GM21526 (cell line): ENCODE results near the gene IKZF2.

Experiments used
- ATAC-seq: cut with Tn5 transposase; IDR thresholded peaks from one replicate; pipeline ENCODE4 v1.9.1; 2021; ENCODE audit warnings: moderate library complexity; ENCODE audit not compliant: unreplicated experiment, low FRiP score

The IKZF2 gene

GRCh38 chr2:213151437-213152064, at the start of gene IKZF2:
IKZF2 (minus strand) TSS chr2:213151612; CDS start chr2:213148629, 2,983 bp downstream.
- ATAC-seq = peak; percentile 63

- ATAC-seq = no peak
These were observed 48.5 kb upstream of the IKZF2 start for GRCh38 chr2:213199871-213200270.

- no peak for ATAC-seq
These were observed 37.8 kb upstream of the IKZF2 start for GRCh38 chr2:213189001-213189899.

GRCh38 chr2:213188533-213188867, 37.1 kb upstream of the IKZF2 start:
- no peak for ATAC-seq

- ATAC-seq = no peak
These were observed 36.6 kb upstream of the IKZF2 start for GRCh38 chr2:213187833-213188532.

GRCh38 chr2:213187386-213187785, 36.0 kb upstream of the IKZF2 start:
- ATAC-seq = no peak

- peak; percentile 92 for ATAC-seq
These were observed 33.9 kb upstream of the IKZF2 start for GRCh38 chr2:213185147-213185822.

- no peak for ATAC-seq
These were observed 30.3 kb upstream of the IKZF2 start for GRCh38 chr2:213181712-213182111.

- no peak for ATAC-seq
These were observed 26.3 kb upstream of the IKZF2 start for GRCh38 chr2:213177679-213178078.

GRCh38 chr2:213175673-213176247, 24.3 kb upstream of the IKZF2 start:
- no peak for ATAC-seq

GRCh38 chr2:213172641-213173040, 21.2 kb upstream of the IKZF2 start:
- no peak for ATAC-seq

- no peak for ATAC-seq
These were observed 19.7 kb upstream of the IKZF2 start for GRCh38 chr2:213171147-213171546.

- ATAC-seq = no peak
These were observed 16.0 kb upstream of the IKZF2 start for GRCh38 chr2:213167271-213167930.

GRCh38 chr2:213166109-213166508, 14.7 kb upstream of the IKZF2 start:
- ATAC-seq = peak; percentile 98

GRCh38 chr2:213164263-213164662, 12.9 kb upstream of the IKZF2 start:
- ATAC-seq = no peak

GRCh38 chr2:213162516-213163118, 11.2 kb upstream of the IKZF2 start:
- no peak for ATAC-seq

- ATAC-seq = no peak
These were observed 10.5 kb upstream of the IKZF2 start for GRCh38 chr2:213161759-213162515.

- ATAC-seq = no peak
These were observed 8.4 kb upstream of the IKZF2 start for GRCh38 chr2:213159768-213160167.

- ATAC-seq = peak; percentile 67
These were observed 5.8 kb upstream of the IKZF2 start for GRCh38 chr2:213157242-213157641.
